Endothelial cell of umbilical vein (primary cell): ENCODE data around the gene GNPDA2.

Experiments used
- CTCF ChIP-seq, 2 donors: IDR thresholded peaks; 1 replicate in 1 of 2; 2 replicates in 1 of 2; pipeline ENCODE4 v1.5.1; 2011; ENCODE audit warnings: low read length in 2 of 2, mild to moderate bottlenecking in 2 of 2, moderate library complexity in 2 of 2, control low read depth in 1 of 2, inconsistent platforms in 1 of 2, low read depth in 1 of 2; ENCODE audit not compliant: insufficient read depth in 1 of 2; ENCODE audit errors: extremely low read depth in 1 of 2
- EZH2 ChIP-seq: IDR thresholded peaks from 2 replicates; pipeline ENCODE4 v1.6.1; 2012; ENCODE audit warnings: borderline replicate concordance, low read depth, mild to moderate bottlenecking, moderate library complexity, low read length, inconsistent platforms; ENCODE audit not compliant: severe bottlenecking
- FOS ChIP-seq: IDR thresholded peaks from 2 replicates; pipeline ENCODE4 v1.6.1; 2011; ENCODE audit warnings: mild to moderate bottlenecking, low read length, moderate library complexity, borderline replicate concordance; ENCODE audit not compliant: insufficient read depth
- GATA2 ChIP-seq: IDR thresholded peaks from 2 replicates; pipeline ENCODE4 v1.7.0; 2011; ENCODE audit warnings: low read depth, mild to moderate bottlenecking, moderate library complexity, mixed read lengths, low read length; ENCODE audit not compliant: insufficient read length, insufficient read depth
- JUN ChIP-seq: IDR thresholded peaks from 2 replicates; pipeline ENCODE4 v1.6.1; 2011; ENCODE audit warnings: borderline replicate concordance, low read depth; ENCODE audit not compliant: insufficient read length, insufficient read depth
- MAX ChIP-seq: IDR thresholded peaks from 2 replicates; pipeline ENCODE4 v1.6.1; 2011; ENCODE audit not compliant: insufficient read depth, insufficient read length
- MYC ChIP-seq: IDR thresholded peaks from one replicate; pipeline ENCODE4 v1.6.1; 2011; ENCODE audit warnings: mild to moderate bottlenecking, low read depth, low read length
- POLR2A ChIP-seq: IDR thresholded peaks from 2 replicates; pipeline ENCODE4 v1.6.1; 2012; ENCODE audit warnings: low read depth, mild to moderate bottlenecking, control low read depth, low read length
- POLR2AphosphoS5 ChIP-seq: IDR thresholded peaks from 2 replicates; pipeline ENCODE4 v1.6.1; 2012; ENCODE audit warnings: low read depth, mild to moderate bottlenecking, control low read depth, low read length, moderate library complexity; ENCODE audit not compliant: insufficient read depth

- no peak for TF ChIP-seq EZH2
- no peak for TF ChIP-seq MYC
- TF ChIP-seq JUN = no peak
- TF ChIP-seq CTCF (IDR thresholded peaks at IDR 0.05; ENCODE audit: extremely low read depth in 1 of 2, insufficient read depth in 1 of 2, low read depth in 1 of 2, low read length in 2 of 2) = no peak
- no peak for TF ChIP-seq MAX
- TF ChIP-seq POLR2AphosphoS5 = no peak
- no peak for TF ChIP-seq POLR2A
- TF ChIP-seq FOS = no peak
- TF ChIP-seq GATA2 = no peak
These were observed 10.5 kb upstream of the GNPDA2 start for GRCh38 chr4:44736900-44737299.
